ENCODE data around the gene GALNT13.
"Not testable (repeated sequence)": the region's sequence is repeated elsewhere in the genome, so short reads cannot be mapped to it uniquely, and the experiment has no call there.

GALNT13 gene

GRCh38 chr2:154455166-154455565 lies 583.4 kb downstream of the GALNT13 start:
- DNase-seq (ENCODE audit: low spot score): no peak
- no peak for TF ChIP-seq CTCF (IDR thresholded peaks at IDR 0.05; ENCODE audit: extremely low read depth, missing control alignments)

DNA sequence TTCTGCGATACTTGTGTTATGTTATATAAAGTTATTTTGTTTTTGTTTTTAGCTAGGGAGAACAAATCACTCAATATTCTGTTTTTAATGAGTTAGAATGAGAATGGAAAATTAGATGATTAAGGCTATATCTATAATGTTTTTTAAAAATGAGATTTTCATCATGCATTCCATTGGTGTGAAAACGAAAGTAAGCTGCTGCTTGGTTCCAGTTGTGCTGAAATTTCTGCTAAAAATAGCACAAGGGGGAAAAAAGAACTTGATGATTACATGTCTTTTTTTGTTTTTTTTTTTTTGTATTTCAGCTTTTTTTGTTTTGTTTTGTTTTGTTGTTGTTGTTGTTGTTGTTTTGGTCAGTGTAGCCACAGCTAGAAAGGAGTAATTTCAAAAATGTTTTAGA lies 584.1 kb downstream of the GALNT13 start:
- DNase-seq (ENCODE audit: low spot score): no peak
- no peak for TF ChIP-seq CTCF (IDR thresholded peaks at IDR 0.05; ENCODE audit: extremely low read depth, missing control alignments)

GRCh38 chr2:154457286-154457685 lies 585.6 kb downstream of the GALNT13 start:
- TF ChIP-seq CTCF (IDR thresholded peaks at IDR 0.05; ENCODE audit: extremely low read depth, missing control alignments): no peak
- no peak for DNase-seq (ENCODE audit: low spot score)

GRCh38 chr2:154459286-154459685 lies 587.6 kb downstream of the GALNT13 start:
- DNase-seq (ENCODE audit: low spot score): no peak
- no peak for TF ChIP-seq CTCF (IDR thresholded peaks at IDR 0.05; ENCODE audit: extremely low read depth, missing control alignments)

- no peak for TF ChIP-seq CTCF (IDR thresholded peaks at IDR 0.05; ENCODE audit: extremely low read depth, missing control alignments)
- no peak for DNase-seq (ENCODE audit: low spot score)
Observed at GRCh38 chr2:154462634-154463033, 590.9 kb downstream of the GALNT13 start.

DNA sequence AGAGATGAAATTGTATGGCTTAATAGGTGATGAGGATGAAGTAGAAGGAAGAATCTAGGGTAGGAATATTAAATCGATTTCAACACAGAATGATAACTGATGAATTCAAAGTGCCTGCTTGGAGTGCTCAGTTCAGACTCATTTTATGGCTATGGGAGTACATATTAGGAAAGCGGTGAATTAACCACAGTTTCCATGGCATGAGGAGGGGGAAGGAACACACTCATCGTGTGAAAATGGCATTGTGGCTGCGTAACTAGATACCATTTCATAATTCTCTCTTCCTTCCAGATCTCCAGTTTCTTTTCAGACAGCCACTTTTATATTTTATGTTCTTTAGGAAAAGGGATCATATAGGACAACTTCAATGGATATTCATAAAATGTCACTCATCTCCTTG lies 594.5 kb downstream of the GALNT13 start:
- DNase-seq (ENCODE audit: low spot score): no peak

DNA sequence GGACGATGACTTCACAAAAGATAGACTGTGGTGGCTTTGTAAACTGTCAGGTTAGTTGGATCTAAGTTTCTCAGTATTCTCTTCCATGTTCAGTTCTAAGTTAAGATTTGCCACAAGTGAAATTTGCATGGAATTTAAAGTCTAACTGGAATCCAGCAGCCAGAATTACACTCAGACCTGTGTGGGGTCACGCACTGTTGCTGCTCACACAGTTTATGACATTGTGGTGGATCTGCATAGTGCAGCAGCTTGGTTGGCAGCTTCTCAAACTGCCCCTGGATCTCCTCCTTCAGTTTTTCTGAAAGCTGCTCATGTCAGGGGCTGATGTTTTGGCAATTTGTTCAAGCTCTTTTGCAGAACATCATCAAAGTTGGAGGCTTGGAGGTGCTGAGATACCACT lies 598.7 kb downstream of the GALNT13 start:
- DNase-seq (ENCODE audit: low spot score): no peak
- TF ChIP-seq CTCF (IDR thresholded peaks at IDR 0.05; ENCODE audit: extremely low read depth, missing control alignments): no peak

More for the DNA sequence above, 594.5 kb downstream of the GALNT13 start:
- no peak for TF ChIP-seq CTCF (IDR thresholded peaks at IDR 0.05; ENCODE audit: extremely low read depth, missing control alignments)

DNA sequence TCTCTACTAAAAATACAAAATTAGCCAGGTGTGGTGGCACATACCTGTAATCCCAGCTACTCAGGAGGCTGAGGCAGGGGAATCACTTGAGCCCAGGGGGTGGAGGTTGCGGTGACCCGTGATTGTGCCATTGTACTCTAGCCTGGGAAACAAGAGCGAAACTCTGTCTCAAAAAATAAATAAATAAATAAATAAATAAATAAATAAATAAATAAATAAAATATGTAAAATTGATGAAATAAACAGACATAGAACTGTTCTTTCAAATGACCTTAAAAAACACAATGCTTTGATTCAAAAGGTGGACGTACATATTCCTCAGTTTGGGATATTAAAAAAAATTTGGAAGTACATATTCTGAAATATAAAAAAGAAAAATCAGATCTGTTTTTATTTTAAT lies 599.8 kb downstream of the GALNT13 start:
- not testable (repeated sequence) for DNase-seq (ENCODE audit: low spot score)
